ENCODE measurements around the gene CYGB.
A peak's percentile ranks its signal among the peaks of the same experiment; 100 is the strongest.

GRCh38 chr17:76515274-76515949 is 22.1 kb downstream of the CYGB start:
- TF ChIP-seq POLR2AphosphoS5 (IDR thresholded peaks at IDR 0.05) (peak; percentile 60 to 88 (median 79)), CTCF (IDR thresholded peaks at IDR 0.05) (no peak)
